ENCODE results near the gene MEOX1.

The MEOX1 gene

DNA sequence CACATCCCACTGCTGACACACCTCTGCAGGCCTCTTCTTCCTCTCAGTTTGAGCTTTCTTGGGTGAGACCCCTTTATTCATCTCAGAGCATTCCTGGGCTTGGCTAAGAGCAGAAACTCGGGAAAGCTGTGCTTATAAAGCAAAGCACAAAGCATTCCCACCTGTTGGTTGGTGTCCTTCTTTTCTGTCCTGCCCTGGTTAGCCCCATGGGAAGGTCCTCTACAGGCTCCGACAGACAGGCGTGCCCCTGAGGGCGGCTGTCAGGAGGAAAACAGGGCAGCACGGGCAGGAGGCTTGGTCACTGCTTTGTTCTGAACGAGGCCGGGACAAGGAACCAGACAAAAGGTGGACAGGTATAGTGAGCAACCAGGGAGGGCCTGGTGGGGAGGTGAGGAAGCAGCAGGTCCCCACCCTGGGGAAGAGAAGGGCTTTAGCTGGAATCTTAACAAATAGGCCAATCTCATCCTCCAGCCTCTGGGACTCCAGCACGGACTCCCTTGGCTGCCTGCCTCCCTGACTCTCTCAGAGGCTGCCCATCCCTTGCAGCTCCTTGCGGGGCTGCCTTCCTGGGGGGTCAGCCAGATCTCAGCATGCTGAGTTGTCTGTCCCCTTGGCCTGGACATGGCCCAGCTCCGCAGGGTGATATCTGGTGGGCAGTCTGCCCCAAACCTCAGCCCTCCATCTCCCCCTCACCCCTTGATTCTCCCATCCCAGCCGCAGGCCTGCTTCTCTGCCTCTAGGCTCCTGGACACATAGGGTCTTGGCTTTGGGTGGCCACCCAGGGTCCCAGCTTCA is 1.7 kb downstream of the MEOX1 start:
- H3K27me3 Mint-ChIP-seq: peaks cover 35 to 50% of the 10 kb centered on the region in 2 donors
- H3K4me1 Mint-ChIP-seq: peaks cover 6 to 11% of the 10 kb centered on the region in 2 donors
- no peaks in the 10 kb centered on the region for H3K9me3 Mint-ChIP-seq
- H3K36me3 Mint-ChIP-seq: no peaks in the 10 kb centered on the region
- ATAC-seq (replicated peaks): no peak
- H3K4me3 Mint-ChIP-seq: no peak overlapping the region
- no peak for DNase-seq
- H3K27ac Mint-ChIP-seq: no peak overlapping the region

- Mint-ChIP-seq H3K36me3 (no peaks in the 10 kb centered on the region), H3K4me3 (no peak overlapping the region), H3K27ac (no peak overlapping the region), H3K9me3 (no peaks in the 10 kb centered on the region), H3K27me3 (peaks cover 32 to 50% of the 10 kb centered on the region in 2 donors), H3K4me1 (peaks cover 6 to 11% of the 10 kb centered on the region in 2 donors)
- DNase-seq (no peak), ATAC-seq (replicated peaks) (no peak)
These were observed 2.8 kb downstream of the MEOX1 start for GRCh38 chr17:43658900-43659299.

DNA sequence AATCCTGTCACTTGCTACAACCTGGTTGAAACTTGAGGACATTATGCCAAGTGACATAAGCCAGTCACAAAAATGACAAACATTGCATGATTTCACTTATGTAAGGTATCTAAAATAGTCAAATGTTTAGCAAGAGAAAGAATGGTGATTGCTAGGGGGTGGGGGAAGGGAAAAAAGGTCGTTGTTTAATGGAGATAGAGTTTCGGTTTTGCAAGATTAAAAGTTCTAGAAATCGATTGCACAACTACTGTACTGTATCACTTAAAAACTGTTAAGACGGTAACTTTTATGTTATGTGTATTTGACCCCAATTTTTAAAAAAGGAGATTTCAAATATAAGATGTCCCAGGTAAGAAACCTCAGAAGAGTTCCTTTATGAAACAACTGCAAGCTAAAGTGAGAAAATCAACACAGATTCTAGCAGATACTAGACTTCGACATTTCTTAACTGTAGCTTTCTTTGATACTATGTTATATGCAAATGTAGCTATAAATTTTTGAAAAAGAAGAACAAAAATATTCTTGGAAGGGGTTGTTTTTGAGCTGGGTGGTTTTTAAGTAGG is 5.9 kb downstream of the MEOX1 start:
- Mint-ChIP-seq H3K27ac (no peak overlapping the region), H3K4me3 (no peak overlapping the region), H3K4me1 (peaks cover 6 to 11% of the 10 kb centered on the region in 2 donors), H3K9me3 (no peaks in the 10 kb centered on the region), H3K27me3 (peaks cover 19 to 44% of the 10 kb centered on the region in 2 donors), H3K36me3 (no peaks in the 10 kb centered on the region)
- ATAC-seq (replicated peaks) (no peak), DNase-seq (no peak)

- ATAC-seq (replicated peaks) (no peak), DNase-seq (no peak)
- no peak overlapping the region for H3K27ac Mint-ChIP-seq
- peaks cover 26 to 32% of the 10 kb centered on the region in 2 donors for H3K27me3 Mint-ChIP-seq
- no peaks in the 10 kb centered on the region for H3K36me3 Mint-ChIP-seq
- no peak overlapping the region for H3K4me3 Mint-ChIP-seq
- H3K9me3 Mint-ChIP-seq: no peaks in the 10 kb centered on the region
- peaks cover 6 to 11% of the 10 kb centered on the region in 2 donors for H3K4me1 Mint-ChIP-seq
These were observed 9.6 kb downstream of the MEOX1 start for GRCh38 chr17:43652124-43652480.

- Mint-ChIP-seq H3K36me3 (no peaks in the 10 kb centered on the region), H3K9me3 (no peaks in the 10 kb centered on the region), H3K4me1 (no peaks in the 10 kb centered on the region), H3K27me3 (peaks cover 32 to 39% of the 10 kb centered on the region in 2 donors), H3K27ac (no peak overlapping the region), H3K4me3 (no peak overlapping the region)
- DNase-seq (no peak), ATAC-seq (replicated peaks) (no peak)
These were observed 11.3 kb downstream of the MEOX1 start for GRCh38 chr17:43650471-43650870.

DNA sequence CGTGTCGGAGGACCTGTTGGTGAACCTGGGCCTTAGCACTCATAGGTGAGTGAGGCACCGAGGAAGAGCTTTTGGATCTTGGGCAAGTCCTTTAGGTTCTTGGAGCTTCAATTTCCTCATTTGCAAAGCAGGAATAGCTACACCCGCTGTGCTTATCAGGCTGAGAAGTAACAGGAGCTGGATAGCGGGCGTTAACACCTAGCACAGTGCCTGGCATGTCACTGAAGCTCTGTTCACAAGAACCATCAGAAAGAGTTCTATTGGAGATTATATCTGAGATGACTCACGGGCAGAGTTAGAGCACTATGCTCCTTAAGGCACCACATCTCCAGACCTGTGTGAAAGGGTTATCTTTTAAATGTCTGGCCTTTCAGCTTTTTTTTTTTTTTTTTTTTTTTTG is 12.8 kb downstream of the MEOX1 start:
- no peak overlapping the region for H3K27ac Mint-ChIP-seq
- no peaks in the 10 kb centered on the region for H3K4me1 Mint-ChIP-seq
- ATAC-seq (replicated peaks): no peak
- peaks cover 38 to 55% of the 10 kb centered on the region in 2 donors for H3K27me3 Mint-ChIP-seq
- no peaks in the 10 kb centered on the region for H3K36me3 Mint-ChIP-seq
- DNase-seq: no peak
- no peak overlapping the region for H3K4me3 Mint-ChIP-seq
- no peaks in the 10 kb centered on the region for H3K9me3 Mint-ChIP-seq

- peak overlapping the region; percentile 36 to 43 for H3K4me3 Mint-ChIP-seq
- H3K27me3 Mint-ChIP-seq: peaks cover 39 to 57% of the 10 kb centered on the region in 2 donors
- peak in 1 of 2 donors; percentile 38 for ATAC-seq (replicated peaks)
- no peaks in the 10 kb centered on the region for H3K9me3 Mint-ChIP-seq
- no peaks in the 10 kb centered on the region for H3K36me3 Mint-ChIP-seq
- no peak for DNase-seq
- no peaks in the 10 kb centered on the region for H3K4me1 Mint-ChIP-seq
- H3K27ac Mint-ChIP-seq: no peak overlapping the region
These were observed 15.8 kb downstream of the MEOX1 start for GRCh38 chr17:43645765-43646481.

DNA sequence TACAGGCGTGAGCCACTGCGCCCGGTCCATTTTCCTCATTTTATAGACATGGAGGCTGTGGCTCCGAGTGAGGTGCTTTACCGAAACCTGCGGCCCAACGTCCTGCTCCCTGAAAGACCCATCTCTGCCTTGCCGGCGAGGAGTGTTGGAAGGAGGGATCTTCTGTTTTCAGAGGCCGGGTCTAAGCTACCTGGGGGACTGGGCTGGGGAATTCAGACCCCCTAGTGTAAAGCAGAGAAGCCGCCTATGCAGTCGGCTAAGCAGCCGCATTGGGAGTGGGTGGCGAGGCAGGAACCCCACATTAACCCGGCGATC is 16.3 kb downstream of the MEOX1 start:
- no peak for ATAC-seq (replicated peaks)
- H3K36me3 Mint-ChIP-seq: no peaks in the 10 kb centered on the region
- no peaks in the 10 kb centered on the region for H3K4me1 Mint-ChIP-seq
- no peak overlapping the region for H3K27ac Mint-ChIP-seq
- no peak for DNase-seq
- H3K9me3 Mint-ChIP-seq: no peaks in the 10 kb centered on the region
- H3K4me3 Mint-ChIP-seq: no peak overlapping the region
- peaks cover 38 to 57% of the 10 kb centered on the region in 2 donors for H3K27me3 Mint-ChIP-seq

GRCh38 chr17:43644081-43644480 is 17.6 kb downstream of the MEOX1 start:
- Mint-ChIP-seq H3K36me3 (no peaks in the 10 kb centered on the region), H3K4me3 (no peak overlapping the region), H3K4me1 (no peaks in the 10 kb centered on the region), H3K9me3 (no peaks in the 10 kb centered on the region), H3K27me3 (peaks cover 35 to 57% of the 10 kb centered on the region in 2 donors), H3K27ac (no peak overlapping the region)
- ATAC-seq (replicated peaks): no peak
- DNase-seq: no peak

GRCh38 chr17:43641416-43641815 is 20.3 kb downstream of the MEOX1 start:
- H3K27ac Mint-ChIP-seq: no peak overlapping the region
- no peaks in the 10 kb centered on the region for H3K4me1 Mint-ChIP-seq
- H3K36me3 Mint-ChIP-seq: no peaks in the 10 kb centered on the region
- DNase-seq: no peak
- no peaks in the 10 kb centered on the region for H3K9me3 Mint-ChIP-seq
- H3K27me3 Mint-ChIP-seq: peaks cover 27 to 52% of the 10 kb centered on the region in 2 donors
- no peak overlapping the region for H3K4me3 Mint-ChIP-seq
- no peak for ATAC-seq (replicated peaks)

GRCh38 chr17:43640491-43641252 is 21.1 kb downstream of the MEOX1 start:
- H3K27me3 Mint-ChIP-seq: peaks cover 26 to 50% of the 10 kb centered on the region in 2 donors
- H3K9me3 Mint-ChIP-seq: no peaks in the 10 kb centered on the region
- DNase-seq (no peak), ATAC-seq (replicated peaks) (no peak)
- H3K27ac Mint-ChIP-seq: no peak overlapping the region
- H3K36me3 Mint-ChIP-seq: no peaks in the 10 kb centered on the region
- no peaks in the 10 kb centered on the region for H3K4me1 Mint-ChIP-seq
- H3K4me3 Mint-ChIP-seq: no peak overlapping the region

DNA sequence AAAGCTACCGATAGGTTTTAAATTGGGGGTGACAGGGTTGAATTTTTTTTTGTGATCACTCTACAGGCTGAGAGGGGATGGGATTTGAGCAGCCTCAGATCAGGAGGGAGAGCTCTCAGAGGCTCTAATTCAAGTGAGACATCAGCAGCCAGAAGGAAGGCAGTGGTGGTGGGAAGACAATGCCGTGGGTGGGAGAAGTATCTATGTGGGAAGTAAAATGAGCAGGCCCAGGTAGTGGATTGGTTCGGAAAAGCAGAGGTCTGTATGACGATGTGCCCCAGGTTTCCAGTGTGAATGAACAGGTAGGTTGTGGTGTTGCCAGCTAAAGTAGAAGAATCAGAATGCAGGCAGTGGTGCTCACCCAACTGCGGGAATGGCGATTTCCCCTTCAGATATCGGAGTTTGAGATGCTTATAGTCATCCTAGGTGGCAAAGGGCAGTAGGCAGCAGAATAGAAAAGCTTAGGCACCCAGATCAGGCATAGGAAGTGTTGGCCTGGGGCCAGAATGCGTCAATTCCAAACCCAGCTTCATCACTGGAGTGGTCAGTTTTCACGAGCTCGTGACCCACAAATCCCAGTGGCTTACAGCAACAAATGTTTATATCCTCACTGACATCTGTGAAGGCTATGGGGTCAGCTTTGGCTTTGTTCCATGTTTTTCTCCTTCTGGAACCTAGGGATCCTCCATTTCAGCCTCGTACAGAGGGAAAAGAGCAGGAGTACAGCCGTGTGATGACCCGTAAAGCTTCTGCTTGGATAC is 24.0 kb downstream of the MEOX1 start:
- H3K4me3 Mint-ChIP-seq: no peak overlapping the region
- H3K36me3 Mint-ChIP-seq: no peaks in the 10 kb centered on the region
- DNase-seq (no peak), ATAC-seq (replicated peaks) (no peak)
- no peaks in the 10 kb centered on the region for H3K9me3 Mint-ChIP-seq
- no peak overlapping the region for H3K27ac Mint-ChIP-seq
- no peaks in the 10 kb centered on the region for H3K4me1 Mint-ChIP-seq
- peaks cover 28 to 40% of the 10 kb centered on the region in 2 donors for H3K27me3 Mint-ChIP-seq

DNA sequence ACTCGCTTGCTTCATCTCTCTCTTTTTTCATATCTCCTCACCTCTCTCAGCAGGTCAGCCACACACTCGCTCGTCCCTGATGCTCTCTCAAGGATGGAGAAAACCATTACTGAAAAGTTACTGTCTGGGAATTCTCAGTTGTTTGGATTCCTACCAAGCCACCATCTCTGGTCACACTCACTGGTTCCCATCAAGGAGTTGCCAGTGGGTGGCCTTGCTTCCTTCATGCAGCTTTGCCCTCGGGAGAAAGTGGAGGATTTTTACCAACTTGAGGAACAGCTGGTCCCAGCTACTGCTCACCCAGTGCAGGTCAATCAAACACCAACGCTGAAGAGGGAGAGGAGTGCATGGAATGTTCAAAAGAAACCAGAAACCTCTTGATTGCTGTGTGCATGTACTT is 25.3 kb downstream of the MEOX1 start:
- H3K27me3 Mint-ChIP-seq: peaks cover 25 to 34% of the 10 kb centered on the region in 2 donors
- no peaks in the 10 kb centered on the region for H3K4me1 Mint-ChIP-seq
- H3K9me3 Mint-ChIP-seq: no peaks in the 10 kb centered on the region
- no peak for DNase-seq
- H3K4me3 Mint-ChIP-seq: no peak overlapping the region
- H3K27ac Mint-ChIP-seq: no peak overlapping the region
- H3K36me3 Mint-ChIP-seq: no peaks in the 10 kb centered on the region
- no peak for ATAC-seq (replicated peaks)

DNA sequence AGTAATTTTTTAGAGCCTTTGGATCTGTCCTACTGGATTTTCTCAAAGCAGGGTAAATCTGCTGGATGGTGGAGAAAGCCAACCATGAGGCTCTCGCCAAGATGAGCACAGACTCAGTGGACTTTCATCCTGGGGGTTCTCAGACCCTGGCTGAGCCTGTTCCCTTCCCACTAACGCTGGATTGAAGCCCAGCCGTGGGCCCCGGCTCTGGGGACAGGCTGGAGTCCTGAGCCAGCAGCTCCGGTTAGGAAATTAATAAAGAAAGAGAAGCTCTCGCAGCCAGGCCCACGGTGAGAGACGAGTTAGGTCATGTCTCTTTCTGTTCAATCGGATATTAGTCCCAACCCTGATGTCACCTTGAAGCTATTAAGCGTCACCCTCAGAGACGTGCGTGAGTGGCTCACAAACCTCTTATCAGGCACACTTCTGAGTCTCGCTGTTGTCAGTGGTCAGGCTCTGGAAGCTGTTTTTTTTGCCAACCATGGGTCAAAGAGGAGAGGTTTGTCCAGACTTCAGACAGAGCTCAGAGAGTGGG is 27.1 kb downstream of the MEOX1 start:
- Mint-ChIP-seq H3K9me3 (no peaks in the 10 kb centered on the region), H3K4me3 (no peak overlapping the region), H3K36me3 (no peaks in the 10 kb centered on the region), H3K4me1 (no peaks in the 10 kb centered on the region), H3K27ac (no peak overlapping the region), H3K27me3 (peaks cover 28 to 34% of the 10 kb centered on the region in 2 donors)
- ATAC-seq (replicated peaks): no peak
- no peak for DNase-seq
